Measurements from ENCODE around the gene SLC1A1.
"Not testable (repeated sequence)": the region's sequence is repeated elsewhere in the genome, so short reads cannot be mapped to it uniquely, and the experiment has no call there.

SLC1A1 gene

GRCh38 chr9:4579001-4579400, 88.7 kb downstream of the SLC1A1 start:
- no peak for DNase-seq (ENCODE audit: low read depth in 3 of 3)

- no peak for DNase-seq (ENCODE audit: low read depth in 3 of 3)
Measured at GRCh38 chr9:4581035-4581760, 90.9 kb downstream of the SLC1A1 start.

GRCh38 chr9:4581861-4582565, 91.7 kb downstream of the SLC1A1 start:
- DNase-seq (ENCODE audit: low read depth in 3 of 3) = no peak

- no peak for DNase-seq (ENCODE audit: low read depth in 3 of 3)
Measured at GRCh38 chr9:4583001-4583400, 92.7 kb downstream of the SLC1A1 start.

DNA sequence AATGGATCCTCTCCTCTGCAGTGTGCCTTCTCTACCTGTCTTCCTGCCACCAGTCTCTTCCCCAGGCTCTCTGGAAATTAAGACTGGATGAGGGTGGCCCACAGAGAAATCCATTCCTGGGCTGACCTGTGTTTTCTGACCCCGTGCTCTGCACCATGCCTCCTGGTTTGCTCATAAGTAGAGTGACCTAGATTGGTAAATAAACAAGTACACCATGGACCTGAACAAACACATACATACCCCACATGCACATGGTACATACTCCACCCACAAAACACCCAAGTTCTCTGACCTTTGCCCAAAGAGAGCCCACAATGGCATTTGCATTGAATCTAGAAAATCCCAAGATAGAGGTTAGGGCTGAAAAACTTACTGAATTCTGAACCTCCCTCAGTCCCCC, 94.4 kb downstream of the SLC1A1 start:
- DNase-seq (ENCODE audit: low read depth in 3 of 3) = no peak

GRCh38 chr9:4585135-4585534, 94.9 kb downstream of the SLC1A1 start:
- no peak for DNase-seq (ENCODE audit: low read depth in 3 of 3)

GRCh38 chr9:4588721-4589120, 98.5 kb downstream of the SLC1A1 start:
- DNase-seq (ENCODE audit: low read depth in 3 of 3) = no peak

- DNase-seq (ENCODE audit: low read depth in 3 of 3) = no peak
Measured at GRCh38 chr9:4590430-4591122, 100.3 kb downstream of the SLC1A1 start.

GRCh38 chr9:4591123-4591500, 100.8 kb downstream of the SLC1A1 start:
- no peak for DNase-seq (ENCODE audit: low read depth in 3 of 3)

- no peak for DNase-seq (ENCODE audit: low read depth in 3 of 3)
Measured at GRCh38 chr9:4592295-4592694, 102.0 kb downstream of the SLC1A1 start.

- DNase-seq (ENCODE audit: low read depth in 3 of 3) = no peak
Measured at GRCh38 chr9:4592886-4593285, 102.6 kb downstream of the SLC1A1 start.

- DNase-seq (ENCODE audit: low read depth in 3 of 3) = no peak
Measured at GRCh38 chr9:4594545-4594944, 104.3 kb downstream of the SLC1A1 start.

DNA sequence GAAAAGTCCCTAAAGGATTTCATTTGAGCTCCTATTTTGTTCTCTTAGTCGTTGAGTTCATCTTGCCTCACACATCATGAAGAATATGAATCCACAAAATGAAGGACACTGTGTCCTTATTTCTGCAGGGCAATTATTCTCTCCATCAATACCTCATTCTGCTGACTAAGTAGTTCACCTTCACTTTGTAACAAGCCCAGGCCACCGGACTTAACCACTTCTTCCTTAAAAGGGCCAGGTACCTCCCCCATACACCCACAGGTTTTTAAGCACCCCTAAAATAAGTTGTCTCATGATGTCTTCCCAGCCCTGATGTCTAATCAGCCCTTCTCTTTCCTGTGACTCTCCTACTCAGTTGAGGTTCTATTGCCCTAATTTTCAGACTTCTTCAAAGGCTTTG, 104.7 kb downstream of the SLC1A1 start:
- DNase-seq (ENCODE audit: low read depth in 3 of 3) = no peak

GRCh38 chr9:4596165-4596922, 106.1 kb downstream of the SLC1A1 start:
- peak in 2 of 3 experiments; percentile 6 to 19 for DNase-seq (ENCODE audit: low read depth in 3 of 3)

DNA sequence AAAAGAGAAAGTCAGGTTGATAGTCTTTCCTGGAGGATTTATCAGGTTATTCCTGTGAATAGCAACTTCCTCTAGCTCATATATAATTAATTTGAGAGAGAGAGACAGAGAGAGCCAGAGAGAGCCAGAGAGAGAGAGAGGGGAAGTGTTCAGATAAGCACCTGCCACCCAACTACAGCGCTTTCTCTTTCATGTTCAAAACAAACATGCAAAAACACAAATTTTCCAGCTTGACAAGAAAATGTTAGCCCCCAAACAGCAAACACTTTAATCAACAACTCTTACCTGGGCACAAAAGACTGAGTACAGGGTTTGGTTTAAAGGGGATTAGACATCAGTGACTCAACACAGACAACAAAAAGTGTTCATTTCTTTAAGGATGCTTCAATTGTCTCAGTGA, 110.1 kb downstream of the SLC1A1 start:
- no peak for DNase-seq (ENCODE audit: low read depth in 3 of 3)

DNA sequence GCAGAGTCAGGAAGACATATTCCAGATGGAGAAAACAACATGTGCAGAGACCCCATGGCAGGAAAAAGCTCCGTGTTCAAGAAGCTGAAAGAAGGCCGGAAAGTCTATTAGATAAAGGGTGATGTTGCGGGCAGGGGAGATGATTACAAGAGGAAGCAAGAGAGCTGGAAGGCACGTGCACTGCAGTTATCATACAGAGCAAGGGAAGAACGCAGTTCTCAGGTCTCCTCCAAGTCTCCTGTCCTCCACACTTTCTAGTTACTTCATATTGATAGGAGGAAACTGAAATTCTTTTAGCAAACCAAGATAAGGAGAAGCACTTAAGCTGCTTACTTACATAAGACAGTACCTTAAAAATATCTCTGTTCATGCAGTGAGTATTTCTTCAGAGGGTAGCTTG, 113.6 kb downstream of the SLC1A1 start:
- no peak for DNase-seq (ENCODE audit: low read depth in 3 of 3)

DNA sequence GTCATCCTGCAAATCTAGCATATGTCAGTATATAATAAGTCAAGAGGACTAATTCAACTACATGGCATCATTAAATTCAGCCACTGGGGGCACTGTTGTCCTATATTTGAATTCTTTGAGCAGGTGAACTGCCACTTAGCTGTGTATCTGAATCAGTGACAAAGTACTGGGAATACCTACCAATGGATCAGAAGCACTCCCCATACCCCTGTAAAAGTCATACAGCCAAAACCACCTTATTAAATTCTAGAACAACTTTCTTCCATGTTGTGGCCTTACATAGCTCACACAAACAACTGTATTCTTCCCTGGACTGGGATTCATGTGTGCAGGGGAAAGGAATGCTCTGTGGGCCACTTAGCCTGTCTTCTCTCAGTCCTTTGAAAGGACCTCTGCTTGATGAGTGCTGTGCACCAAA, 114.4 kb downstream of the SLC1A1 start:
- DNase-seq (ENCODE audit: low read depth in 3 of 3) = peak; percentile 6 to 45 (median 10)

- not testable (repeated sequence) for DNase-seq (ENCODE audit: low read depth in 3 of 3)
Measured at GRCh38 chr9:4606033-4606432, 115.8 kb downstream of the SLC1A1 start.

DNA sequence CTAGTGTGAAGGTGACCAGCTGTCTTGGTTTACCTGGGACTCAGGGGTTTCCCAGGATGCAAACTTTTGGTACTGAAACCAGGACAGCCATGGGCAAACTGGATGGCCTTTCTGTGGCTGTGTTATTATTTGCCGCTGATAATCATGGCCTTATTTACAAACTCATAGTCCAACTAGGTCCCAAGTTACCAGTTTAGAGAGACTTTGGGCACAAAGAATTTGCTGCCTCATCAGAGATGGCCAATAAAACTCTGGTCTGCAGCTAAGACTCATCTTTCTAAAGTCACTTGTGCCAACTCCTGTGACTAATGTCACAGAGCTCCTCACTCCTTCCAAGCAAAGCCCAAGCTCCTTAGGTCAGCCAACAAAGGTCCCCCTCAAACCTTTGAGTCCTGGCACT, 124.4 kb downstream of the SLC1A1 start:
- no peak for DNase-seq (ENCODE audit: low read depth in 3 of 3)

GRCh38 chr9:4615251-4615650, 125.0 kb downstream of the SLC1A1 start:
- no peak for DNase-seq (ENCODE audit: low read depth in 3 of 3)

GRCh38 chr9:4615778-4616177, 125.5 kb downstream of the SLC1A1 start:
- no peak for DNase-seq (ENCODE audit: low read depth in 3 of 3)

GRCh38 chr9:4617752-4618151, 127.5 kb downstream of the SLC1A1 start:
- DNase-seq (ENCODE audit: low read depth in 3 of 3) = no peak
